ENCODE data around the gene ATP5ME.
"Not testable (repeated sequence)": the region's sequence is repeated elsewhere in the genome, so short reads cannot be mapped to it uniquely, and the experiment has no call there.

ATP5ME gene

GRCh38 chr4:654503-654845 is 19.6 kb downstream of the ATP5ME start:
- no peak for DNase-seq (ENCODE audit: low spot score)

GRCh38 chr4:653831-654502 is 20.1 kb downstream of the ATP5ME start:
- no peak for DNase-seq (ENCODE audit: low spot score)

- no peak for DNase-seq (ENCODE audit: low spot score)
Observed at GRCh38 chr4:653080-653821, 20.8 kb downstream of the ATP5ME start.

GRCh38 chr4:651884-652642 is 22.0 kb downstream of the ATP5ME start:
- no peak for DNase-seq (ENCODE audit: low spot score)

- no peak for DNase-seq (ENCODE audit: low spot score)
Observed at GRCh38 chr4:650951-651883, 22.9 kb downstream of the ATP5ME start.

- DNase-seq (ENCODE audit: low spot score): no peak
Observed at GRCh38 chr4:650461-650860, 23.6 kb downstream of the ATP5ME start.

GRCh38 chr4:649751-650310 is 24.2 kb downstream of the ATP5ME start:
- DNase-seq (ENCODE audit: low spot score): no peak

- no peak for DNase-seq (ENCODE audit: low spot score)
Observed at GRCh38 chr4:649293-649625, 24.8 kb downstream of the ATP5ME start.

GRCh38 chr4:648579-649292 is 25.3 kb downstream of the ATP5ME start:
- no peak for DNase-seq (ENCODE audit: low spot score)

GRCh38 chr4:647481-647880 is 26.6 kb downstream of the ATP5ME start:
- no peak for DNase-seq (ENCODE audit: low spot score)

- no peak for DNase-seq (ENCODE audit: low spot score)
Observed at GRCh38 chr4:646460-646859, 27.6 kb downstream of the ATP5ME start.

- not testable (repeated sequence) for DNase-seq (ENCODE audit: low spot score)
Observed at GRCh38 chr4:642366-642765, 31.7 kb downstream of the ATP5ME start.

- no peak for DNase-seq (ENCODE audit: low spot score)
Observed at GRCh38 chr4:637536-638280, 36.4 kb downstream of the ATP5ME start.

- DNase-seq (ENCODE audit: low spot score): no peak
Observed at GRCh38 chr4:636628-637159, 37.4 kb downstream of the ATP5ME start.

GRCh38 chr4:635851-636627 is 38.0 kb downstream of the ATP5ME start:
- no peak for DNase-seq (ENCODE audit: low spot score)

- DNase-seq (ENCODE audit: low spot score): not testable (repeated sequence)
Observed at GRCh38 chr4:635066-635835, 38.8 kb downstream of the ATP5ME start.

GRCh38 chr4:634599-634985 is 39.5 kb downstream of the ATP5ME start:
- DNase-seq (ENCODE audit: low spot score): no peak

- DNase-seq (ENCODE audit: low spot score): no peak
Observed at GRCh38 chr4:633976-634598, 40.0 kb downstream of the ATP5ME start.
